ENCODE measurements around the gene ZC3H18. TPM values are rescaled to one million over a fixed set of nuclear protein-coding genes. Genes with fewer than 3 reads are reported as not detected.
A peak's percentile ranks its signal among the peaks of the same experiment; 100 is the strongest.

Gene ZC3H18
- 5.9 and 10.4 TPM in 2 replicates for total RNA-seq (2014; rRNA removed; shearing (Covaris generic))
- 39.7 and 40.3 TPM in 2 replicates for polyA plus RNA-seq (2015; cell fraction: cytosol; rRNA removed)
- polyA plus RNA-seq (2015; cell fraction: nucleus; rRNA removed), result 48.3 and 51.8 TPM in 2 replicates

GRCh38 chr16:88569985-88570690 is at the start of gene ZC3H18:
ZC3H18 (plus strand) TSS chr16:88570403; CDS start chr16:88577124, 6,721 bp downstream.
- peak; percentile 91 for DNase-seq (ENCODE audit: low read depth, low spot score)
- in situ Hi-C loops (cut with HindIII; ENCODE audit: low pct_unique_long_range_greater_than_20kb, low sequenced_read_pairs), result no loop called here

GRCh38 chr16:88521674-88522073 is 48.5 kb upstream of the ZC3H18 start:
- no peak for DNase-seq (ENCODE audit: low read depth, low spot score)
- in situ Hi-C loops (cut with HindIII; ENCODE audit: low pct_unique_long_range_greater_than_20kb, low sequenced_read_pairs), result no loop called here

DNA sequence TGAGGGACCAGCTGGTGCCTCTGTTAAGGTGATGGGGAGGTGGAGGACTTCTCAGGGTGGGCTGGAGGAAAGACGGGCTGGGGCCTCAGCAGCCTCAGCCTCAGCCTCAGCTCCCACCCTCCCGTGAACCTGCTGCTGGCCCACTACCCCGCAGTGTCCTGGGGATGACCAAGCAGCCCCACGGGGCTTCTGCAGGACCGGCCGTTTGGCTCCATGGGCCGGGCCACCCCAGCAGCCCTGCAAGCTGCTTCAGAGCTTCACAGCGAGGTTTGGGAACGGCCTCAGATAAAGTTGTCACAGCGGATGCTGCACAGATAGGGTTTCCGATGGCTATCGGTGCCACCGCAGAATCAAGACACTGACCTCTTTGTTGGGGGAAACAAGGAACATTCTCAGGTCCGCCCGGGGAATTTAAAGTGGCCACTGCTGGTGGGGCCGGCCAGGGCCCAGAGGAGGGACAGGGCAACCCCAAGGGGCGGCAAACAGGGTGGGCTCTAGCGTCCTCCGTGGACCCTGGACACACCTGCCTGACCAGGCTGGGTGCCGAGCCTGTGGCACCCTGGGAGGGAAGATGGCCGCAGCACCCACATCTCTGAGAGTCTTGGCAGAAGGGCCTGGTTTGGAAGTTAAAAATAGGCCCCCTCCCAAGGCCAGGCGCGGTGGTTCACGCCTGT is 47.8 kb upstream of the ZC3H18 start:
- in situ Hi-C loops (cut with HindIII; ENCODE audit: low pct_unique_long_range_greater_than_20kb, low sequenced_read_pairs), result no loop called here

DNA sequence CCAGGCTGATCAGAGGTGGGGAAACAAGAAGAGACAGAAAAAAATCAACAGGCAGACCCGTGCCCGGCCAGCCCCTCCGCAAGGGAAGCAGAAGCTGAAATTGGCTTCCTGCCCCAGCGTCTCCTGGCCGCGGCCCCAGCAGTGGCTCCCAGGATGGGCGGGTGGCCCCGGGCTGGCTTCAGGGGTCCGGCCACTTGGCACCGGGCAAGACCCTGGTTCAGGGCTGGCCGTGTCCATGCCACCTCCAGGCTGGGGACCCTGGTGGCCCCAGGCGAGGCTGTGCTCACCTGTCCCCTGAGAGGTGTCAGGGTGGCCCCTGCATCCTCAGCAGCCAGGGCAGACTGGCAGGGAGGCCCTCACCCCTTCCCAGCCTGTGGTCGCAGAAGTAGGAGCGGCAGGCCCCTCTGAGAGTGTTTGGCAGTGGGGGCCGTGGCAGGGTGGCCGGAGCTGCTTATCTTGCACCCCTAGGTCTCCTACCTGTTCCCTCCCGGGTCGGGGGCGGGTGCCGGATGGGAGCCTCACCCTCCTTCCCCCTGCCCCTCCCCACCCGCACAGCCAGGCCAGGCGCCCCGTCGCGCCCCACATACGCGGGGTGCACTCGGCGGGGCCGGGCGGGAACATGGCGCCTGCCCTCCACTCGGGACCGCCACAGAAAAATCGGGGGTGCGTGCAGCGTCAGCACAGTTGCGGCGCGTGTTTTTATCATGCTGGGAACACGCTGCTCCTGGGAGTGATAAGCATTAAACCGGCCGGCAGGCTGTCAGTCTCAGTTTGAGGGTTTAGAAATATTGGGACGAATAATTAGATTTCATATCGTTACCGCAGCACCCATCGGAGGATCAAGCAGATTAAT is 46.7 kb upstream of the ZC3H18 start:
- DNase-seq (ENCODE audit: low read depth, low spot score), result no peak
- in situ Hi-C loops (cut with HindIII; ENCODE audit: low pct_unique_long_range_greater_than_20kb, low sequenced_read_pairs), result no loop called here

More for the DNA sequence above, 47.8 kb upstream of the ZC3H18 start:
- DNase-seq (ENCODE audit: low read depth, low spot score), result peak; percentile 19

GRCh38 chr16:88524274-88524972 is 45.8 kb upstream of the ZC3H18 start:
- DNase-seq (ENCODE audit: low read depth, low spot score), result no peak
- in situ Hi-C loops (cut with HindIII; ENCODE audit: low pct_unique_long_range_greater_than_20kb, low sequenced_read_pairs), result no loop called here

DNA sequence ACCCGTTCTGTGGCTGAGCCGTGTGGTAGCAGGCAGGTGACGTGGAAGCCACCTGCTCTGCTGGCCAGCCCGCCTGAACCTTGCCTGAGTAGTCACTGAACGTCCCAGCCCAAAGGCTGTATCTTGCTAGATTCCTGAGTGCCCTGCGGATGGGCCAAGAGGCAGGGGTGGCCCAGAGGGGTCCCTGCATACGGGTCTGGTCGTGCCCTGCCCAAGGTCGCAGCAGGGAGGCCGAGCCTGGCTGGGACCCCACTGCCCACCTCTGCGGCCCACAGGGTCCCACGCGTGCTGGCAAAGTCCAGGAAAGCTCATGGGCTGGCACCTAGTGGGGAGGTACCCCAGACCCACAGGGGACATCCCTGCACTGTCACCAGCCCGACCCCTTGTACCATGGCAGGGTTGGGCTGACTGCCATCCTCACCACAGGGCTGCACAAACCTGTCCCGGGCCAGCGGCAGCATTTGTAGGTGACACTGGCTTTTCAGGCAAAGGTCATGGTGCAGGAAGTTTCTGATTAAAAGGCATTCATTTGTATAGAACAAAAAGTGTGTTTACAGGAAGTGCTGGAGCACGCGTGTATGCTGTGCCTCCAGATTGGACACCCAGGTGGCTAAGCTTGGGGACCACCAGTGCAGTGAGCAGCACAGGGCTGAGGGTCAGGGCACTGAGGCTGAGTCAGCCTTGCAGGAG is 45.1 kb upstream of the ZC3H18 start:
- in situ Hi-C loops (cut with HindIII; ENCODE audit: low pct_unique_long_range_greater_than_20kb, low sequenced_read_pairs), result no loop called here
- DNase-seq (ENCODE audit: low read depth, low spot score), result no peak

- no peak for DNase-seq (ENCODE audit: low read depth, low spot score)
- in situ Hi-C loops (cut with HindIII; ENCODE audit: low pct_unique_long_range_greater_than_20kb, low sequenced_read_pairs), result no loop called here
Measured at GRCh38 chr16:88525663-88525990, 44.6 kb upstream of the ZC3H18 start.

DNA sequence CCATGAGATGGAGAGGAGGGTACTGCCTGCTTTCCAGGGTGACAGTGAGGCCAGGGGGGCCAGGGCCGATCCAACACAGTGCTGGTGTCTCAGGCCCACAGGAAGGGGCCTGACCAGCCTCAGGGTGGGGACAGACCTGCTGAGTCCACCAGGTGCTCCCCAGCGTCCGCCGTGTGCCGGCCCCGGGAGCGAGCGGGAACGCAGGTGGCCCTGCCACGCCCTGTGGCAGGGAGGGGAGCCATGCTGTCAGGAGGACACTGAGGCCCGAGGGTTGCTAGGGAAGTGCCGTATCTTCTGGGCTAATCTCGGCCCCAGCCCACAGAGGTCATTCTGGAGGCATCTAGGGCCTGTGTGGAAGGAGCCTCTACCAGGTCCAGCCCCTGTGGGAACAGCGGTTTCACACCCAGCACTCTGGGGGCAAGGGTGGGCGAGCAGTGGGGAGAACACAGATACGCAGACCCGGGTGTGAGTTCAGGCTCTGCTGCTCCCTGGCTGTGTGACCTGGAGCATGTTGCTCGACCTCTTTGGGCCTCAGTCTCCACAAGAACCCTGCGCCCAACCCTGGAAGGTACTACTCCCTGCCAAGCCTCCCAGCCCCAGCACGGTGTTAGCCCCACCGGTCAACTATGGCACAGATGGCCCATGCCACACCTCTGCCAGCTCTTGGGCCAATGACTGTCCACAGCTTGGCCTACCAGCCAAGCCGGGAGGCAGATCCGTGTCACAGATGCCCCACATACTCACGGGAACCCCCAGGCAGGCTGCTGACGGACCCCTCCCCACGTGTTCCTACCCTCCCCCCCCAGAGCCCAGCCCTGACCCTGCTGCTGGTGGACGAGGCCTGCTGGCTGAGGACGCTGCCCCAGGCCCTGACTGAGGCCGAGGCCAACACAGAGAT is 43.9 kb upstream of the ZC3H18 start:
- in situ Hi-C loops (cut with HindIII; ENCODE audit: low pct_unique_long_range_greater_than_20kb, low sequenced_read_pairs), result no loop called here
- no peak for DNase-seq (ENCODE audit: low read depth, low spot score)

DNA sequence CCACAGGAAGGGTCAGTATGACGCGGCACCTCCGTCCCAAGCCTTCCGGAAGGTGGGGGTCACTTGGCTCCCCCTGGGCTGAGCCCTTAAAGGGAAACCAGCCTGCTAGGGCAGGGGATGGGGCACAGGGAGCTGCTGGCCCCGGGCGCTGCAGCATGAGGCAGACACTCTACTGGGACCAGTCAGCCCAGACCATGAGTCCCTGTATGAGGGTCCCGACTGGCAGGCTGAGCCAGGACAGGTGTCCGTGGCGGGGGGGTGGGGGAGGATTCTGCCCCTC is 43.4 kb upstream of the ZC3H18 start:
- in situ Hi-C loops (cut with HindIII; ENCODE audit: low pct_unique_long_range_greater_than_20kb, low sequenced_read_pairs), result no loop called here
- no peak for DNase-seq (ENCODE audit: low read depth, low spot score)

- in situ Hi-C loops (cut with HindIII; ENCODE audit: low pct_unique_long_range_greater_than_20kb, low sequenced_read_pairs), result no loop called here
- DNase-seq (ENCODE audit: low read depth, low spot score), result peak; percentile 51
Measured at GRCh38 chr16:88527186-88527936, 42.8 kb upstream of the ZC3H18 start.

DNA sequence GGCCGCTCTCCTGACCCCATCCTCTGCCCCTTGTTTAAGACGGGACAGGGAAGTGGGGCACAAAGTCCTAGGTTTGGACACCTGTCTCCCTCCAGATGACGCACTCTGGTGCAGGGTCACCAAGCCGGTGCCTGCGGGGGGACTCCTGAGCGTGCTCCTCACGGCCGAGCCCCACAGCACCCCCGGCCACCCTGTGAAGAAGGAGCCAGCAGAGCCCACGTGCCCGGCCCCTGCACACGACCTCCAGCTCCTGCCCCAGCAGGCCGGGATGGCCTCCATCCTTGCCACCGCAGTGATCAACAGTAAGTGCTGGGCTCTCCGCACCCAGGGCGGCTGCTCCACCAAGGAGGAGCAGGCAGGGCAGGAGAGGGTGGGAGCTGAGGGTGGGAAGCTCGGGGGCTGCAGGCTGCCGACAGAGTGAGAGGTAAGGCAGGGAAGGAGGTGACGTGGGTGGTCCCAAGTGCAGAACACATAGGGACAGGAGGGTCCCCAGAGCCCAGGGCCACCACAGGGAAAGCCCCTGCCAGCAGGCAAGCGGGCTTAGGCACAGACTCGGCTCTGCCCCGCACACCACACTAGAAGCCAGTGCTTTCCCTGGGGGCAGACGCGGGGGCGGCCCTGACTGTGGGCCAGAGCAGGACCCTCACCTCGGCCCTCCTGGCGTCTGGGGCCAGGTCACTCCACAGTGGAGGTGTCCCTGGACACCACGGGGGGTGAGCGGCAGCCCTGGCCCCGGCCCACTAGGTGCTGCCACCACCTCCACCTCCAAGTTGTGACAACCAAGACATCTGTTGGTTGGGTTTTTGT is 42.1 kb upstream of the ZC3H18 start:
- DNase-seq (ENCODE audit: low read depth, low spot score), result no peak
- in situ Hi-C loops (cut with HindIII; ENCODE audit: low pct_unique_long_range_greater_than_20kb, low sequenced_read_pairs), result no loop called here

GRCh38 chr16:88528902-88529318 is 41.3 kb upstream of the ZC3H18 start:
- in situ Hi-C loops (cut with HindIII; ENCODE audit: low pct_unique_long_range_greater_than_20kb, low sequenced_read_pairs), result no loop called here
- no peak for DNase-seq (ENCODE audit: low read depth, low spot score)

DNA sequence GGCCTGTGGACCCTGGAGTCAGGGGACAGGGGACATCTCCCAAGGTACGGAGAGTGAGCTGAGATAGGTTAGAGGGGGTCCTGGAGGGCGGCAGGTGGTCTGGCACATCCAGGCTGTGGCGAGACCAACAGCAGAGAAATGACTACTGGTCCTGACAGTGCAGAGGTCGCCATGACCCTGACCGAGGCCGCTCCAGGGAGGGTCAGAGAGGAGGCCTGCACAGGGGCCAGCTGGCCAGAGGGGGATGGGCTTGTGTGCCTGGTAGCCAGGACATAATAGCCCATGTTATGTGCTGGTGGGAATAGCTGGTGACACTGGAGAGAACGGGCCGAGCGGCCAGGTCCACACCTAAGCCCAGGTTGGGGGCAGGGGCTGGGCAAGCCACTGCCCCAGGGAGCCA is 40.6 kb upstream of the ZC3H18 start:
- no peak for DNase-seq (ENCODE audit: low read depth, low spot score)
- in situ Hi-C loops (cut with HindIII; ENCODE audit: low pct_unique_long_range_greater_than_20kb, low sequenced_read_pairs), result no loop called here

- DNase-seq (ENCODE audit: low read depth, low spot score), result no peak
- in situ Hi-C loops (cut with HindIII; ENCODE audit: low pct_unique_long_range_greater_than_20kb, low sequenced_read_pairs), result no loop called here
Measured at GRCh38 chr16:88530051-88530857, 39.9 kb upstream of the ZC3H18 start.

- DNase-seq (ENCODE audit: low read depth, low spot score), result no peak
- in situ Hi-C loops (cut with HindIII; ENCODE audit: low pct_unique_long_range_greater_than_20kb, low sequenced_read_pairs), result no loop called here
Measured at GRCh38 chr16:88530858-88531203, 39.4 kb upstream of the ZC3H18 start.
